ENCODE results near the gene ANKRD28.
"Not testable (repeated sequence)": the region's sequence is repeated elsewhere in the genome, so short reads cannot be mapped to it uniquely, and the experiment has no call there.

ANKRD28 gene

DNA sequence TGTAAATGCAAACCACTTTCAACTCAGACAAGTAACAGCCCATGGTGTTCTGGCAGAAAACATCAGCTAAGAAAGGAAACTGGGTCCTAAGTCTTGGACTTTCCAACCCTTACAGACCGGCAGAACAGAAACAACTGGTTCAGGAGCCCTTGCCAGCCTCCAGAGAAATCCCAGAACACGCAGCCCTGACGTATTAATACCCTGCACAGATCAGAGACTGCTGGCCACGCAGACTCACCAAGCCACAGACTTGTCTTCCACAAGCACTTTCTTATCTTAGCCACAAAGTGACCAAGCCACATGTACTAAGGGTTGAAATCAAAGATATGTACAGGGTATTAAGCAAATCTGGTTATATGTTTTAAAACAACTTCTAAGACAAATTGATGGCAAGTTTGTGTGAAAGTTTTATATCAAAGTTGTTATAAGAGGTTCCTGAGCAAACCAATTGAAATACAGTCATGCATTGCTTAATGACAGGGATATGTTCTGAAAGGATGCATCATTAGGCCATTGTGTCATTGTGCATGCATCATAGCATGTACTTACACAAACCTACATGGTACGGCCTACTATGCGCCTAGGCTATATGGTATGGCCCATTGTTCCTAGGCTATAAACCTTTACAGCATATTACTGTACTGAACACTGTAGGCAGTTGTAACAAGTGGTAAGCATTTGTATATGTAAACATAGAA is 159.4 kb downstream of the ANKRD28 start:
- no peak overlapping the region for H3K4me3 ChIP-seq (ENCODE audit: low read depth, low read length)

DNA sequence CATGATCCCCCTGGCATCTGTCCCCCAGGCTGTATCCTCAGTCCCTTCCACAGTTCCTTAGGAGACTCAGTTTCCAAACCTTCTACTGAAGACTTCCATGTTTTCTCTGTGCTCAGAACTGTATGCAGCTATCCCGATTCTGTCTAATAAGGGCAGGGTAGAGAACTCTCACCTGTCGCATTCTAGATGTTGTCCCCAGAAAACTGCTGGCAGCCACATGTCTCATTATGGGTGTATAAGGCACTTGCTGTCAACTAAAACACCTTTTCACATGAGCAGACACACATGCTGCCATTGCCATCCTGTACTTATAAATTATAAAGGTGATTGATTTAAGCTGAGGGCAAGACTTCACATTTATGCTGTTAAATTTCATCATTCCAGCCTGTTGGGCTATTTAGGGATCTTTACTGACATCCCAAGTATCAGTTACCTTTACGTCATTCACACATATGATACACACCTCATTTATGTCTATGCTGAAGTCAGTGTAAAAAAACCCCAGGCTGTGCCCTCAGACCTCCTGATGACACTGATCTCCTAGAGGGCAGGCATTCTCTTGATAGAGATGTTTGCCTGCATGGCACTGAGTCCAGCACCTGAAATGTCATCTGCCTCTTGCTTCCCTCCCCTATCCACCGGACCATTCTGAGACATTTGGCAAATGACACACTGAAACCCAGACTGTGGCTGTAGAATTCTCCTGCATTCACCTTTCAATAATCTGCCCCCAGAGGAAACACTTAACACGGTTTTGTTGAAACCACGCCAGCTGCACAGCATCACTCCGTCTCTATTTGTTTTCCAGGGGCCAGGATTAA is 160.4 kb downstream of the ANKRD28 start:
- H3K4me3 ChIP-seq (ENCODE audit: low read depth, low read length), result no peak overlapping the region

DNA sequence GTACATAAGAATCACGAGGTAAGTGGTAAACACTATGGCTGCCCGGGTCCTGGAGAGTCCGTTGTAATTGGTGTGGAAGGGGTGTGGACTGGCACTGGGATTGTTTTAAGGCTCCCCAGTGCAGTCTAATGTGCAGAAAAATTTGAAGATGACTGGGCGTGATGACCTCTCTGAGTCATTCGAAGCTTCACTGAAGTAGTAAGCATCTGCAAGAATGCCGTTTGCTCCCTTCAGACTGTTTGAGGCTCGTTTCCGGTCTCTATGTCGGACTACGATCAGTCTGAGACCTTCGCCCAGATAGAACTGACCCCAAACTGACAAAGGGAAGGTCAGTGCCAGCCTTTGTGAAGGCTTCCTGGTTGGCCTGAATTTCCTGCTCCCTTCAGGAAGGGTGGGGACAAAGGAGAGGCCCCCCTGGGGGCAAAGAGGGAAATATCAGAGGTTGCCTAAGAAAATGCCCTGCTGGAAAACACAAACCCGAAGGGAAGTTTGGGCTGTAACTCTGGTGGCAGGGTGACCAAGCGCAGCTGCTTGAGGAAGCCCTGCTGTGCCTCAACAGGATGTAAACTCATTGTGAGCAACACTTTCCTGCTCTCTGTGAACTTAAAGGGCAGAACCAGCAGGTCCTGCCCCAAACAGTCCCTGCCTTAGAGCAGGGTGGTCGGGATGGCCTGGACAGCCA is 161.6 kb downstream of the ANKRD28 start:
- H3K4me3 ChIP-seq (ENCODE audit: low read depth, low read length), result no peak overlapping the region

DNA sequence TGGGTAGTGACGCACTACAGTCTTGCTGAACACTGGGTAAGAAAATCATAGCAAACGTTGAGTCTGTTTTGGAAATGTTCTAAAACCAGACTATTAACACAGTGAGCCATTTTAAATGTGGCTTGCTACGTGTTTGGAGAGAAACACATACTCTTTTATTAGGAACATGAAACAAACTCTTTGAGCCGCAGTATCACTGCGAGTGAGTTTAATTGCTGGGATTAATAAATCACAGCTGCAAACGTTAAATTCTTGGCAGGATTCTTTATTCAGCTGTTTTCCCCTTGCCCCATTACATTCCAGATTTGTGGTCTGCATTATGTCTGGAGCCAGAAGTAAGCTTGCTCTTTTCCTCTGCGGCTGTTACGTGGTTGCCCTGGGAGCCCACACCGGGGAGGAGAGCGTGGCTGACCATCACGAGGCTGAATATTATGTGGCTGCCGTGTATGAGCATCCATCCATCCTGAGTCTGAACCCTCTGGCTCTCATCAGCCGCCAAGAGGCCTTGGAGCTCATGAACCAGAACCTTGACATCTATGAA is 162.6 kb downstream of the ANKRD28 start:
- no peak overlapping the region for H3K4me3 ChIP-seq (ENCODE audit: low read depth, low read length)

DNA sequence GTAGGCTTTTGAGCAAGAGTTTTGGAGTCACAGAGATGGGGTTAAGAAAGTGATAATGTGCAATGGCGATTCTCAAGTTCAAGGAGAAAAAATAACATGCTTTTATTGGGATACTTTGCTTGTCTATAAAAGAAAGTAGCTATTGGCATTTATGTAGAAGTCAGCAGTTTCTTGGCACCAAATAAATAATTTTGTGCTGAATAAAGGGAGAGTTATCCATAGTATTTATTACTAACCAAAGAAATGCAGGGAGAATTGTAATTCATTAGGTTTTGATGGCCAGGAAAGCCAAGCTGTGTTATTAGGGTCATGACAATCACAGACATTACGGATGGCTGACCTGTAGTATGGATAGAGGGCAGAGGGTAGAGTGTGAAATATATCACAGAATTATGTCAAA is 163.1 kb downstream of the ANKRD28 start:
- H3K4me3 ChIP-seq (ENCODE audit: low read depth, low read length), result no peak overlapping the region

DNA sequence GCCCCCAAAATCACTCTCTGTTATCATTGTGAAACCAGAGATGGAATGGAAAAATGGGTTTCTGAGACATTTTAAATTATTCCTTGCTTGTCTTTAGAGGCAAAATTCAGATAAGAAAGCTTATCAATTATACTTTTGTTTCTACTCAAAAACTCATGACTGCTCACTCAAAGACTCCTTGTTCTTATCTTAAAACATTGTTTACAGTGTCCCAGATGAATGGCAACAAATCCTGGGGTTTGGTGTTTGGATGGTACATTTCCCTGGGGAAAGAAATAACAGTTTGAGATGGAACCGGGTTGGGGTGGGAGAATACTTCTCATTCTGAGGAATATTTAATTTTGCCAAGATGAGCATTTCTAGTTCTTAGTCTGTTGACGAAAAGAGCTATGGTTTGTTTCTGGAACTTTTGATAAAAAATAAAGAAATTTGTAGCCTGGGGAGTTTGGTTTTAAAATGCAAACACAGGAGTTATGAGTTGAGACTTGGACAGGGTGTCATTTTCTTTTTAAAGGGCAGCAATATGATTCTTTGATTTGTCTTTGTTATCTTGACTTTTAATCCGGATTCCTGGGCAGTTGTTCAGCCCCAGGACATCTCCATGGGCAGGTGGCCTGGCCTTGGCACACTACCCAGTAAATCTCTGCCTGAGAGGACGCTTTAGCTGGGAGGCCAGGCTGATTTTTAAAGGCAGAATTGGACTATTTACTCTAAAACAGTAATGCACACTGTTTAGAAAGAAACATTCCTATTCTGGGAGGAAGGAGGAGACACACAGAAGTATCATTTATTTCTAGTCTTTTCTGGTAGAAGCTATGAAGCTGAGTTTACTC is 163.8 kb downstream of the ANKRD28 start:
- H3K4me3 ChIP-seq (ENCODE audit: low read depth, low read length), result no peak overlapping the region

DNA sequence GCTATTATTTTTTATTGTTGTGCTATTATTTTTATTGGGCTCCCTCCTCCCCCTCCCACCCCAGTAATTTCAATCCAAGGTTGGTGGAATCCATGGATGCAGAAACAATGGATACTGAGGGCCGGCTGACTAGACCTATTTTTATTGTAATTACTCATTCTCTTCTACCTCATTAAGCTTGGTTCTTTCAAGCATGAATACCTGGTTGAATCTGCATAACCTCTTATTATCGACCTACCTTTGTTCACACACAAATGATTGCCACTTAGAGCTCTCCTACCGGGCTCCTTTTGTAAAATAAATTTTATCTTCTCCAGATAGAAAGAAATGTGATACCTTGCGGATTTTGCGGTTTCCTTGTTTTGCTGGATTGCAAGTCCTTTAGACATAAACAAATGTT is 164.6 kb downstream of the ANKRD28 start:
- H3K4me3 ChIP-seq (ENCODE audit: low read depth, low read length), result no peak overlapping the region

DNA sequence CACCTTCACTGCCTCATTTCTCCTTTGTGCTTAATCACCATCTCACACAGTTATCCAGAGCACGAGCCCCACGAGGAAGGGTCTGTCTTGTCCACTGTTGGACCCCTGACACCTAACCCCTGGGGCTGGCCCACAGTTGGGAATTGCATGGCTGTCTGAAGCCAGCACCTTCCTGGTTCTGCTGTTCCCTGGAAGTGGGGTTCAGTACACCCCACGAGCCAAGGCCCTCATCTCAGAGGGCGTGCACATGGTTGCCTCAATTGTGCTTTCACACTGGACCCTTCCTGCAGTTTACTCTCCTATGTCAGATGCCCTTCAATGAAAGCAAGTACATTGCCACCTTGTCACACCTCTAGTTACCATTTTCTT is 165.6 kb downstream of the ANKRD28 start:
- H3K4me3 ChIP-seq (ENCODE audit: low read depth, low read length), result no peak overlapping the region

DNA sequence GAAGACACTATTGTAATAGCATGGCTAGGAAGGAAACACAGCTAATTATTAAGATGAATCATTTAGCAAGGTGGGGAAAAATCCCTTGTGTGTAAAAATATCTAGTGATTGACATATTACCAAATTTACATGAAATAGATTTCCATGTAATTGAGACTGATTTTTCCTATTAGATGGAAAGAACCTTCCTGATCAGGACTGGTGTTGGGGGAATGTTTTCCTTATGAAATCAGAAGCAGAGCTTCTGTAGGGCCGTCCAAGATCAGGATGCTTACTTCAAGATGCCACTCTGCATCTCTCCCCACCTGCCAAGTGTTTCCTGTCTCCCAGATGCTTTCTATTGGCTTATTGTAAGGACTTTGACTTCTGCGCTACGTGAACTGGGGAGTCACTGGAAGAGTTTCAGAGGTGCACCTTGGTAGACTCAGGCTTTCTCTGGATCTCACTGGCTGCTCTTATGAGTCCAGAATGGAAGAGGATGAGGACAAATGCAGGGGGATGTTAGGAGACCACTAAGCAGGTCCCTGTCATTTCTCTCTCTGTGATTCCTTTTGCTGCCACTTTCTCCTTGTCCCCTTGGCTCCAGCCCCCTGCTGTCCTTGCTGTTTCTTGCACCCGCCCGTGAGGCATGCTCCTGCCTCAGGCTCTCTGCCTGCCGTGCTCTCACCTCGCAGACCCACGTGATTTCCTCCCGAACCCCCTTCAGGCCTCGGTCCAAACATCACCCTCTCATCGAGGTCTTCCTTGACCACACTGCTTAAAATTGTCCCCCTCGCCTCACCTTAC is 166.2 kb downstream of the ANKRD28 start:
- H3K4me3 ChIP-seq (ENCODE audit: low read depth, low read length), result no peak overlapping the region

DNA sequence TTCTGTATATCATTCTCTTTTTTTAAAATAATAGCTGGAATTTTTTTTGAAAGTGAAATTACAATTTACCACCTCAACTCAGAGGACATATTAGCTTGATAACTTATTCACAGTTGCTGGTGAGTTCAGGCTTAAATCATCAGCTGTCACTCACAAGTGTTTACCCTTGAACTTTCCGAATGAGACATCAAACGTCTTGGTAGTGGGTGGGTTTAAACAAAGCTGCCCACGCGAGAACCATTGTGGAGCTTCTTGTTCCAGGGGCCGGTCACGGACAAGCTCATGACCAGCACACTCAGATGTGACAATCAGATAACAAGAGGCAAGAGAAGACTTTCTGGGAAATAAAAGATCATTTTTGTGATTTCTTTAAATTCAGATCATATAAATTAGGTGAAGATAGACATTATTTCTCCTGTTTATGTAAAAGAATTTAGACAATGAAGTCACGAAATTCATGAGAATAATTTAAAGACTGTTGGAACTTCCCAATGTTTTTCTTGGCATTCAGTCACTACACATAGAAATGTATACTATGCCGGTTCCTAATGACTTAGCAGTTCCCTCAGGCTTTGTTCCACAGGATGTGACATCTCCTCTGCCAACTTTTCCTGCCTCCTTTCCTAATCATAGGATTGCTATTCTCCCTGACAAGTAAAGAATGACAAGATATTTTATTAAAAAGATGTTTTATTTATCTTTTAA is 167.0 kb downstream of the ANKRD28 start:
- H3K4me3 ChIP-seq (ENCODE audit: low read depth, low read length), result no peak overlapping the region

DNA sequence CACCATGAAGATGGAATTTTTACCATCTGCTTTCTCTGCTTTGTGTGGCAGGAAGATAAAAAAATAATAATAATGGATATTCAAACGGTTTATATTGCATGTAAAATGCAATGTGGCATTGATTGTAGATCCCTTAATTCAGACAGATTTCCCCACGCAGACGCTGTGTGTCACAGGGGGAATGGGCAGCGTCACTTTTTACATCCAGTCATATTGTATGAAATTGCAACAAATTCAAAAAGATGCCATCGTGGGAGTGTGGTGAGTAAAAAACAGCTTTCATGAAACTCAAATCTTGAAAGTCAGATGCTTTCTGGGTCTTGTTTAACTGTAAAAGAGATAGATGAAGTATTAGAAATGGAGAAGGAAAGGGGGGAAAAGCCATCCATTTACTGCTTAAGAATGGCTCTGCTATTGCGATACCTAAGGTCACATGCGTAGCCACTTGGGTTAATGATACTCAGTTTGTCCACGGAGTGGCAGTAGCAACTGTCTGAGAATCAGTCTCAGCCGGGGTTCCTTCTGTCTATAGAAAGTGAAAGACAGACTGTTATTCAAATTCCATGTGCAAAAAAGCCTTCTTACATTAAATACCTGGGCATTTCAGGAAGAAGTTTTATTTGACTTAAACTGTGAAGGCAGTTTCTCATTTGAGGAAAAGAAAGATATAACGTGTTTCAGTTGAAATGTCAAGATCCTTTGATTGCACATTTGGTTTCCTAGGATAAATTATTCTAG is 167.8 kb downstream of the ANKRD28 start:
- no peak overlapping the region for H3K4me3 ChIP-seq (ENCODE audit: low read depth, low read length)

DNA sequence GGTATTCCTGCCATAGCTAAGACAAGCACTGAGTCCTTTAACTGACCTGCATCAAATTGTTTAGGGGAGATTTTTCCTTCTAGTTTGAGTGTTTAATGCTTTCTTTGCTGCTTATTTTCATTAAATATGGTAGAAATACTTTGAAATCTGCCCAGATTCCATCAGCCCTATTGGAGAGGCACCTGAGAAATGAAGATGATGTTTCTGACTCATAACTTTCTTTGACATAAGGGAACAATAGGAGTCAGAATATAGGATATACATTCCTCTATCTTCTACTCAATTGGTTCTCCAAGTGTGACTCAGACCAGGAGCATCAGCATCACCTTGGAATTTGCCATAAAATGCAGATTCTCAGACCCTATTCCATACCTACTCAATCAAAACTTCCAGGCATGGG is 168.8 kb downstream of the ANKRD28 start:
- H3K4me3 ChIP-seq (ENCODE audit: low read depth, low read length), result no peak overlapping the region

DNA sequence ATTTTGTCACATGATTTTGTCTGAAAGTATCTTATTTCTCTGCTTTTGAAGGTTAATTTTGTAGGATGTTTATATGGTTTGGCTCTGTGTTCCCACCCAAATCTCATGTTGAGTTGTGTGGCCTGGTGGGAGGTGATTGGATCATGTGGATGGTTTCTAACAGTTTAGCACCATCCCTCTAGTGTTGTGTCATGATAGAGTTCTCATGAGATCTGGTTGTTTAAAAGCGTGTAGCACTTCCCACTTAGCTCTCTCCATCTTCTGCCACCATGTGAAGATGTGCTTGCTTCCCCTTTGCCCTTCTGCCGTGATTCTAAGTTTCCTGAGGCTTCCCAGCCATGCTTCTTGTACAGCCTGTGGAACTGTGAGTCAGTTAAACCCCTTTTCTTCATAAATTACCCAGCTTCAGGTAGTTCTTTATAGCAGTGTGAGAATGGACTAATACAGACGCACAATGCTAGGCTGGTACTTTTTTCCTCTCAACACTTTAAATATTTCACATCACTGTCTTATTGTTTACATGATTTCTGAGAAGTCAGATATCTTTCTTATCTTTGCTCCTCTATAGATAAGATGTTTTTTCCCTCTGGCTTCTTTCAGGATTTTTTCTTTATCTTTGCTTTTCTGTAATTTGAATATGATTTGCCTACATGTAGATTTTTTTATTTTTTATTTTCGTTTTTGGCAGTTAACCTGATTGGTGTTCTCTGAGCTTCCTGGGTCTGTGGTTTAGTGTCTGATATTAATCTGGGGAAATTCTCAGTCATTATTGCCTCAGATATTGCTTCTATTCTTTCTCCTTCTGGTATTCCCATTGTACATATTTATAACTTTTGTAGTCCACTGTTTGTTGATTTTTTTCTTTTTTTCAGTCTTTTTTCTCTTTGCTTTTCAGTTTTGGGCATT is 174.0 kb downstream of the ANKRD28 start:
- no peak overlapping the region for H3K4me3 ChIP-seq (ENCODE audit: low read depth, low read length)

DNA sequence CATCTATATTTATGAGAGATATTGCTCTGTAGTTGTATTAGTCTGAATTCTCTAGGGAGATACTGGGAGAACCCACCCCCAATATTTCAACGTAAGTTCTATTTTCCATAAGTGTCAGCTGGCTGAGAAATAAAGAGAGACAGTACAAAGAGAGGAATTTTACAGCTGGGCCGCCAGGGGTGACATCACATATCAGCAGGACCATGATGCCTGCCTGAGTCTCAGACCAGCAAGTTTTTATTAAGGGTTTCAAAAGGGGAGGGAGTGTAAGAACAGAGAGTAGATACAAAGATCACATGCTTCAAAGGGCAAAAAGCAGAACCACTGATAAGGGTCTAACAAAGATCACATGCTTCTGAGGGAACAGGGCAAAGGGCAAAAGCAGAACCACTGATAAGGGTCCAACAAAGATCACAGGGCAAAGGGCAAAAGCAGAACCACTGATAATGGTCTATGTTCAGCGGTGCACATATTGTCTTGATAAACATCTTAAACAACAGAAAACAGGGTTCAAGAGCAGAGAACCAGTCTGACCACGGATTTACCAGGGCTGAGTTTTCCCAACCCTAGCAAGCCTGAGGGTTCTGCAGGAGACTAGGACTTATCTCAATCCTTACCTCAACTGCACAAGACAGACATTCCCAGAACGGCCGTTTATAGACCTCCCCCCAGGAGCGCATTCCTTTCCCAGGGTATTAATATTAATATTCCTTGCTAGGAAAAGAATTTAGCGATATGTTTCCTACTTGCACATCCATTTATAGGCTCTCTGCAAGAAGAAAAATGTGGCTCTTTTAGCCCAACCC is 177.9 kb downstream of the ANKRD28 start:
- not testable (repeated sequence) for H3K4me3 ChIP-seq (ENCODE audit: low read depth, low read length)
